HFFc6 (cell line): ENCODE measurements around the gene RNF144A. TPM values are rescaled to one million over a fixed set of nuclear protein-coding genes. Genes with fewer than 3 reads are reported as not detected.

ENCODE experiments used
- DNase-seq: peaks from one replicate; pipeline ENCODE4 v3.0.0-alpha.2; 2018
- H3K27ac Mint-ChIP-seq: 2 replicates; pipeline ENCODE4 v1.8.0; 2020; ENCODE audit warnings: mild to moderate bottlenecking, mixed read lengths
- H3K27me3 Mint-ChIP-seq: 2 replicates; pipeline ENCODE4 v1.8.0; 2021; ENCODE audit warnings: mild to moderate bottlenecking, moderate library complexity, mixed read lengths; ENCODE audit not compliant: insufficient read depth
- H3K36me3 Mint-ChIP-seq: 2 replicates; pipeline ENCODE4 v1.8.0; 2021; ENCODE audit warnings: low read depth, mixed read lengths
- H3K4me1 Mint-ChIP-seq: 2 replicates; pipeline ENCODE4 v1.8.0; 2020; ENCODE audit warnings: low read depth, mixed read lengths
- H3K4me3 Mint-ChIP-seq: 2 replicates; pipeline ENCODE4 v1.8.0; 2020; ENCODE audit warnings: mild to moderate bottlenecking, moderate library complexity, mixed read lengths
- H3K9me3 Mint-ChIP-seq: 2 replicates; pipeline ENCODE4 v1.8.0; 2020; ENCODE audit warnings: mild to moderate bottlenecking, mixed read lengths
- total RNA-seq, 6 experiments: library from RNA; stranded (reverse); fragmentation: NEBNext Ultra II Directional; extraction: Animal tissue kit (Norgen Biotek cat#: 25700); gene quantifications; 2 replicates in 1 of 6; 3 replicates in 5 of 6; pipeline ENCODE4 v1.2.3, GENCODE V29; 2021
- TF ChIP-seq, protein P1 (sequence below): fragments of 200-600 bp; sonication (generic); IDR thresholded peaks from 2 replicates; pipeline ENCODE4 v1.5.0; 2021; ENCODE audit warnings: antibody characterized with exemption, mild to moderate bottlenecking

Gene RNF144A
- total RNA-seq, 6 experiments from 2014 or later: not detected

DNA sequence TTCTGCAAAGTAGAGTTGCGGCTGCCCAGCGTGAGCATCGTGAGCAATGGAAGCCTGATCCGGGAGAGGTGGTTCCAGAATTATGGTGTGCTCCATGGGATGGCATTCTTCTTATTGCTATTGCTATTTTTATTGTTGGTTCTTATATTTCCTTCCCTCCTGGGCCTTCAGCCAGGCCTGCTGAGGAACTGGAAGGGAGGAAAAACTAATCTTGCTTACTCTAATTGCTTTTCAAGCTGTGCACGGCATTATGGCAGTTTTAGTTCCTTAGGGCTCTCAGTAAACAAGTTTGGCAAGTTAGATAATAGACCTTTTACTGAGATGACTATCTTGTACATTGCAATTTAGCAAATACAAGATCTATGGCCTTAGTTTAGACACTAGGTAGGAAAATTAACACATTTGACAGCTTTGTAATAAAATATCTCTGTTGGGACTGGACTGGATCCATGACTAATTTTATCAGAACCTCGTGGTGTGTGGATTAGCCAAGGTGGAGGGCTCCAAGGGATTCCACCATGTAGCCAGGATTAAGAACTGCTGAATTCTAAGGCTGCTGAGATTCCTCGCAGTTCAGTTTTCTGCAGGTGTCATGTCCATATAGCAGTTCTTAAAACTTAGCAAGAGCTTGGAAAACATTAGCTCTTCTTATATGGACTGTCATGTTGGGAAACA, 33.6 kb upstream of the RNF144A start:
- Mint-ChIP-seq H3K4me1 (no peaks in the 10 kb centered on the region), H3K9me3 (peaks cover 34% of the 10 kb centered on the region), H3K36me3 (no peaks in the 10 kb centered on the region), H3K27me3 (no peaks in the 10 kb centered on the region; the same call in 1 of the 2 replicates), H3K4me3 (no peak overlapping the region), H3K27ac (no peak overlapping the region)
- TF ChIP-seq, protein P1, sequence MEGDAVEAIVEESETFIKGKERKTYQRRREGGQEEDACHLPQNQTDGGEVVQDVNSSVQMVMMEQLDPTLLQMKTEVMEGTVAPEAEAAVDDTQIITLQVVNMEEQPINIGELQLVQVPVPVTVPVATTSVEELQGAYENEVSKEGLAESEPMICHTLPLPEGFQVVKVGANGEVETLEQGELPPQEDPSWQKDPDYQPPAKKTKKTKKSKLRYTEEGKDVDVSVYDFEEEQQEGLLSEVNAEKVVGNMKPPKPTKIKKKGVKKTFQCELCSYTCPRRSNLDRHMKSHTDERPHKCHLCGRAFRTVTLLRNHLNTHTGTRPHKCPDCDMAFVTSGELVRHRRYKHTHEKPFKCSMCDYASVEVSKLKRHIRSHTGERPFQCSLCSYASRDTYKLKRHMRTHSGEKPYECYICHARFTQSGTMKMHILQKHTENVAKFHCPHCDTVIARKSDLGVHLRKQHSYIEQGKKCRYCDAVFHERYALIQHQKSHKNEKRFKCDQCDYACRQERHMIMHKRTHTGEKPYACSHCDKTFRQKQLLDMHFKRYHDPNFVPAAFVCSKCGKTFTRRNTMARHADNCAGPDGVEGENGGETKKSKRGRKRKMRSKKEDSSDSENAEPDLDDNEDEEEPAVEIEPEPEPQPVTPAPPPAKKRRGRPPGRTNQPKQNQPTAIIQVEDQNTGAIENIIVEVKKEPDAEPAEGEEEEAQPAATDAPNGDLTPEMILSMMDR: no peak
- no peak for DNase-seq

DNA sequence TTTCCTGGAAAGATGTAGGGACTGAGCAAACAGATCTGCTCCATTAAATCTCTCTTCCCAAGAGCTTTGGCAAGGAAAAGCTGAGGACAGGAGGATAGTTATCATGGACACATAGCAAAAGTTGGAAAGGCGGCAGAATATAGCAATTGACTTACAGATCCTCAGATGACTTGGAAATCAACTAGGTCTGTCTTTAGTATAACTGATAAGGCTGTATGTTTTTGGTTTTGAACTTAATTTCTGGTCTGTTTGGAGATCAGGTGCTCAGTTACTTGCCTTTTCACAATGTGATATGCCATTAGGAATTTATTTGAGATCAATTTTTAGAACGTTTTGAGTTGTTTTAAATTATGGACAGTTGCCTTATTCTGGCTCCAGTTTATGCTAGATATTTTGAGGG, 31.7 kb upstream of the RNF144A start:
- H3K4me3 Mint-ChIP-seq: no peak overlapping the region
- no peak for DNase-seq
- TF ChIP-seq, protein P1: no peak
- H3K9me3 Mint-ChIP-seq: peaks cover 24% of the 10 kb centered on the region
- peaks cover 1% of the 10 kb centered on the region; the same call in 1 of the 2 replicates for H3K27me3 Mint-ChIP-seq
- no peaks in the 10 kb centered on the region for H3K36me3 Mint-ChIP-seq
- H3K27ac Mint-ChIP-seq: no peak overlapping the region
- H3K4me1 Mint-ChIP-seq: no peaks in the 10 kb centered on the region

DNA sequence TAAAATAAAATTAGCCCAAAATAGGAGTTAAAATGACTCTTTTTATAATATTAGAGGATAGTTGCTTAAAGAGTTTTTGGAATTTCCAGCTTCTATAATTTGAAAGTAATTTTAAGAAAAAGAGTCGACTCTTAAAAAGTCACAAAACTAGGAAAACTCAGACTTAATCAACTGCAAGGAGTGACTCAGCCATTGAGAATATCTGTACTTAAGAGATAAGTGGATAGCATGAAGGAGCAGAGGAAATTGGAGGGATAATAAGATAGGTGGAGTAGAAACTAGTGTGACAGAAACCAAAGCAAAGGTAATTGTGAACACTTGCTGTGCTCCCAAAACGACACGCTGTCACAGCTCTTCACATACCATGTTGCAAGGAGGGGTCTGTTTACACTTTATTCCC, 31.2 kb upstream of the RNF144A start:
- TF ChIP-seq, protein P1: no peak
- H3K9me3 Mint-ChIP-seq: peaks cover 24% of the 10 kb centered on the region
- H3K4me3 Mint-ChIP-seq: no peak overlapping the region
- no peak overlapping the region for H3K27ac Mint-ChIP-seq
- no peak for DNase-seq
- no peaks in the 10 kb centered on the region for H3K4me1 Mint-ChIP-seq
- no peaks in the 10 kb centered on the region for H3K36me3 Mint-ChIP-seq
- peaks cover 1% of the 10 kb centered on the region; the same call in 1 of the 2 replicates for H3K27me3 Mint-ChIP-seq

DNA sequence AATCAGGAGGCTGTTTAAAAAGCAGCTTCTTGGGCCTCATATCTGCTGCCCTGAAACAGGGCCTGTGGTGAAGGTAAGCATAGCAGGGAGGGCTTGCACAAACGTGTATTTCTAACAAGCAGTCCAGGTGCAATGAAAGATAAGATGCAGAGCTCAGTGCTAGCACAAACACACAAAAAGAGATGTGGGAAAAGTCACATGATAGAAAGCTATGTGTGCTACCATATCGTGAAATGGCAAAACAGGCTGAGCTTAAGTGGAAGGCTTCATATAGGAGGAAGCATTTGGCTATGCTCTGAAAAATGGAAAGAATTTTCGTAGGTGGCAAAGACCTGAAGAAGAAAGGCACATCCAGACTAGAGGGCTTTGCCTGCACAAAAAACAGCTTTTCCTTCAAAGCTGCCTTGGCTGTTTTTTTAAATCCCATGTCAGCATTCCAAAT, 29.4 kb upstream of the RNF144A start:
- H3K4me3 Mint-ChIP-seq: no peak overlapping the region
- no peak for DNase-seq
- H3K9me3 Mint-ChIP-seq: peaks cover 16% of the 10 kb centered on the region
- TF ChIP-seq, protein P1: no peak
- no peak overlapping the region for H3K27ac Mint-ChIP-seq
- H3K36me3 Mint-ChIP-seq: no peaks in the 10 kb centered on the region
- peaks cover 1% of the 10 kb centered on the region; the same call in 1 of the 2 replicates for H3K27me3 Mint-ChIP-seq
- H3K4me1 Mint-ChIP-seq: no peaks in the 10 kb centered on the region

DNA sequence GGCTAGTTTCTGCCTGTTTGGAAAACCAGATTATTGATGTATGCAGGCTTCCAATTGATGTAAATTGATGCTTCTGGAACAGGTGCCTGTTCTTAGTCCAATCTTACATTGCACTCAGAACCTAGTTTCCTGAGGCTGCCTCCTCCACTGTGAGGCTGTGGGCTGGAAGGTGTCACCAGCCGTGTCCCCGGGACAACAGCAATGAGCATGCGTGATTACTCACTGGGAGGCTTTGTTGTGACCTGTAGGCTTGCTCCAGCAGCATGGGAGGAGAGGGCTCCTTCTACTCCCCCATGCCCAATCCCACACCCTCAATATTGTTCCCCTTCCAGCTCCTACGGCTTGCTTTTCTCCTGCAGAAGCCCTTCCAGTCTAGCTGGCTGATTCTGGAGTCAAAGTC, 28.5 kb upstream of the RNF144A start:
- Mint-ChIP-seq H3K27ac (no peak overlapping the region), H3K4me3 (no peak overlapping the region), H3K4me1 (no peaks in the 10 kb centered on the region), H3K36me3 (no peaks in the 10 kb centered on the region), H3K9me3 (peaks cover 15% of the 10 kb centered on the region), H3K27me3 (peaks cover 1% of the 10 kb centered on the region; the same call in 1 of the 2 replicates)
- no peak for DNase-seq
- TF ChIP-seq, protein P1: no peak
